ENCODE results near the gene CLIC3.

DNA sequence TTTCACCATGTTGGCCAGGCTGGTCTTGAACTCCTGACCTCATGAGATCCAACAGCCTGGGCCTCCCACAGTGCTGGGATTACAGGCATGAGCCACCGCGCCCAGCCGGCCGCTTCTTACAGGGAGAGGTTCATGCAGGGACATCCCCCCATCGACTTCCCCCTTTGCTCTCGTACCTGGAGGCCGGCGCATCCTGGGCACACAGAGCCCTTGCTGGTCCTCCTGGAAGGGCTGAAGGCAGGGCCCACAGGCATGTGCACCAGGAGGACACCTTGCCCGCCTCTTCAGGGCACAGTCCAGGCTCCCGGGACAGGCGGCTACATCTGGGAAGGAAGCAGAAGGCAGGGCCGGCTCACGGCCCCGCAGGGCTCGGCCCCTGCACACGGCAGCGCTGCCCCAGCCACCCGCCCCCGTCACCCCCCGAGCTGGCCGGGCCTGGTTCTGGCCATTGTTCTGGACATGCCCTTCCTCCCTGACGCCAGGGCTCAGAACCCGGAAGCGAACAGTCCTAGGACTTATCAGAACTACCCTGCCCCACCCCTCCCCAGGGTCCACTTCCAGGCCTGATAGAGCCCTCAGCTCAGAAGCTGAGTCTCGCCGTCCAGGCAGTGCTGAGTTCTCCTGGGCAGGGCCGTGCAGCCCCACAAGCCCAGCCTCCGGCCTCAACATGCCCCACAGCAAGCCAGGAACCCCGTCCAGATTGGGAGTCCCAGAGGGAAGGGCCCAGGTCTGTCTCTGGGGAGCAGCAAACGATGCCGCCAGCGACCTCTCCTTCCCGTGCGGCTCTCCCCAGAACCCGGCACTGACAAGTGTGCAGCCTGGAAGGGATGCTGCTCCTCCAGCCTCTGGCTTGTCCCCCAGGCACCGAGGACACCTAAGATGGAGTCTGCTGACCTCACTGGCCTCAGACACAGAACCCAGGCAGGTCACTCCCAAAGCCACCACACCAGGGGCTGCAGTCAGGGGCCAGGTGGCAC lies 46.7 kb upstream of the CLIC3 start:
- TF ChIP-seq CTCF (IDR thresholded peaks at IDR 0.05; ENCODE audit: borderline replicate concordance, extremely low read depth, low read length, poor library complexity, severe bottlenecking) (no peak), EZH2 (IDR thresholded peaks at IDR 0.05; ENCODE audit: borderline replicate concordance, low read depth, low read length, severe bottlenecking) (no peak)

All from DND-41 (cell line).